GM12874 (cell line): ENCODE data around the gene LAMB3.

Experiments used
- TF ChIP-seq, protein P1 (sequence below): IDR thresholded peaks from 2 replicates; pipeline ENCODE4 v1.5.1; 2011; ENCODE audit warnings: low read depth, mild to moderate bottlenecking, control low read depth, low read length, moderate library complexity; ENCODE audit not compliant: insufficient read depth

Gene LAMB3

DNA sequence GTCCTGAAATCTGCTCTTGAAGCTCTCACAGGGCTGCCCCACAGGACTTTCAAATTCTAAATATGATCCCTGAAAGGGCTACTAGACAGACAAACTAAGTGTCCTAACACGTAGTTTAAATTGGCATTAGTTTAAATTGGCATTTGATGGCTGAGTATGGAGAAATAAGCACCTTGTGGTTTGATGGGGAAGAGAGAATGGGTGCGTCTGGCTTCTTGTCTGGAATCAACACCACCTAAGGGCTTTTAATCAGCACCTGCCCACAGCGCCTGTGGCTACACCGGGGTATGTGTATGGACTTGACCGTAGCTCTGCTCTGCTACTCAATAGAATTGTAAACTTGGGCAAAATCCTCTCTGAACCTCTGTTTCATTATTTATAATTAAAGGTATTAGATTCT lies 5.7 kb upstream of the LAMB3 start:
- TF ChIP-seq, protein P1, sequence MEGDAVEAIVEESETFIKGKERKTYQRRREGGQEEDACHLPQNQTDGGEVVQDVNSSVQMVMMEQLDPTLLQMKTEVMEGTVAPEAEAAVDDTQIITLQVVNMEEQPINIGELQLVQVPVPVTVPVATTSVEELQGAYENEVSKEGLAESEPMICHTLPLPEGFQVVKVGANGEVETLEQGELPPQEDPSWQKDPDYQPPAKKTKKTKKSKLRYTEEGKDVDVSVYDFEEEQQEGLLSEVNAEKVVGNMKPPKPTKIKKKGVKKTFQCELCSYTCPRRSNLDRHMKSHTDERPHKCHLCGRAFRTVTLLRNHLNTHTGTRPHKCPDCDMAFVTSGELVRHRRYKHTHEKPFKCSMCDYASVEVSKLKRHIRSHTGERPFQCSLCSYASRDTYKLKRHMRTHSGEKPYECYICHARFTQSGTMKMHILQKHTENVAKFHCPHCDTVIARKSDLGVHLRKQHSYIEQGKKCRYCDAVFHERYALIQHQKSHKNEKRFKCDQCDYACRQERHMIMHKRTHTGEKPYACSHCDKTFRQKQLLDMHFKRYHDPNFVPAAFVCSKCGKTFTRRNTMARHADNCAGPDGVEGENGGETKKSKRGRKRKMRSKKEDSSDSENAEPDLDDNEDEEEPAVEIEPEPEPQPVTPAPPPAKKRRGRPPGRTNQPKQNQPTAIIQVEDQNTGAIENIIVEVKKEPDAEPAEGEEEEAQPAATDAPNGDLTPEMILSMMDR: no peak

DNA sequence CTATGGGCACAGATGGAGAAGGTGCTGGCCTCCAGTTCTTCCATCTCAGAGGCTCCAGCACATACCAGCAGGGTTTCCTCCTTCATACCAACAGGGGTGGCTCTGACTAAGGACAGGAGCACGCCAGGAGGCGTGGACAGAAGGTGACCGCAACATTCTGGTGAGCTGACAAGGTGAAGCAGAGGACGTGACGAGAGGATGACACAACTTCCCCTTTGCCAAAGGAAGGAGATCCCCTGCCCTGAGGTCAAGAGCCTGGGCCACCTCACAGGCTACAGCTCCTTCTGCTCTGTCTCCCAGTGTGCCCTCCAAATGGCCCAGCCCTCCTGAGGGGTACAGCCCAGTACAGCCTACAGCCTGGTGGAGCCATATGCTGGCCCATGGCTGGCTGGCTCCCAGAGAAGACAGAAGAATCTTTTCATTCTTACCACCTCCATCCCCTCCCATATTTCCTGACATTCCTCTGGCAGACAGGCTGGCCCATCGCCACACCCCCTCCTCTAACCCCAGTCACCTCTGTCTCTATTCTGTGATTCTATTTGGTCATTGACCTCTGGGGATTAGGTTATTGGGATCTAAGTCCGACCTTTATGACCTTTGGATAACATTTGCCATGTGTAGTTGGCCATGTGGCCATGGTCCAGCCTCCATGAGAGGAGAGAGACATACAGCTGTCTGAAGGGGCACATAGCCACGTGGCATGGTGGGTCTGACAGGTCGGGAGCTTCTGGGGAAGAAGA lies 5.1 kb upstream of the LAMB3 start:
- TF ChIP-seq, protein P1: no peak

DNA sequence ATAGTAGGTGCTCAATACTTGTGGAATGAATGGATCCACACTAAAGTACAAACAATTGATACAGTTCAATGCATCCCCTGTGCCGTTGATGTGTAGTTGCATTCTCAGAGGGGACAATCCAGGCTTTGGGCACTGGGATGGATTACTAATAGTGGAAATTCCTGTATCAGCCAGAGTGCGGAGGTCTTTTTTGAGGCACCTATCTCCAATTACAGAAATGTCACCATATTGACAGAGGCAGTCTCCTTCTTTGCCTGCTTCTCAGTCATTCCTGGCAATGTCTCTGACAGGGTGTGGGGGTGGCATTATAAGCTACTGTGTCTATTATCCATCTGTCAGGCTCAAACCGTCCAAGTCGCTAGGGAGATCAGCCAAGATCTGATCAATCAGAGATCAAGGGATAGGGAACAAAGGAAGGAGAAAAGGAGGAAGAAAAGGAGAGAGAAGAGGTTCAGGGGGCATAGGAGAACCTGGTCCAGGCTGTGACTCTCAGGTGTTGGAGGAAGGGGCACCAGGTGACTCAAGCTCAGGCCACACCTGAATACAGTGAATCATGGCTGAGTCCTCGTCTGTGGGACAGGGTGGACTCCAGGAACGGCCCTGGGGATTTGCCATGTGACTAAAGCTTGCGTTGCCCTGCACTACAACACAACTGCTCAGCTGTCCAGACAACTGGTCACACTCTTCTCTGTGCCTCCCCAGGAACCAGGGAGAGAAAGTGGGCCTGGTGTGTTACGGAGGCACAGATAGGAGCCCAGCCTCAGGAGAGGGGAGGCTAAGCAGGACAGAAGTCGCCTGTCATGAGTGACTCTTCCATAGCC lies 3.4 kb upstream of the LAMB3 start:
- TF ChIP-seq, protein P1: no peak

DNA sequence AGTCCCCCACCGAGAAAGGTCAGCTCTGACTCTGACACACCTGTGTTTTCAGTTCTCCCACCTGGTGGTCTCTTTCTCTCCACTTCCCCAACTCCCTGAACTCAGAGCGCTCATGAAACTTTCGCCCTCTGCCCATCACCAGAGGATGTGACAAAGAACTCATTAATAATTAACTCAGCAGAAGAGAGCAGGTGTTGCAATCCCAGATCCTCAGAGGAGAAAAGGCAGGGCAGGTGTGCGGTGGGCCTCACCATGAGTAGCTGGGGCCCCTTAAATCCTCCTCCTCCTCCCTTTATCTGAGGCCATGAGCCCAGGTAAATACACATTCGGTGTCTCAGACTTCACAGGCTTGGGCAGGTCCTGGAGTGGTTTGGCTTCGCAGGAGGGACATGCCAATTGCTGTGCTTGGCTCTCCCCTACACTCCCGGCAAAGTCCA lies 1.7 kb upstream of the LAMB3 start:
- TF ChIP-seq, protein P1: no peak

DNA sequence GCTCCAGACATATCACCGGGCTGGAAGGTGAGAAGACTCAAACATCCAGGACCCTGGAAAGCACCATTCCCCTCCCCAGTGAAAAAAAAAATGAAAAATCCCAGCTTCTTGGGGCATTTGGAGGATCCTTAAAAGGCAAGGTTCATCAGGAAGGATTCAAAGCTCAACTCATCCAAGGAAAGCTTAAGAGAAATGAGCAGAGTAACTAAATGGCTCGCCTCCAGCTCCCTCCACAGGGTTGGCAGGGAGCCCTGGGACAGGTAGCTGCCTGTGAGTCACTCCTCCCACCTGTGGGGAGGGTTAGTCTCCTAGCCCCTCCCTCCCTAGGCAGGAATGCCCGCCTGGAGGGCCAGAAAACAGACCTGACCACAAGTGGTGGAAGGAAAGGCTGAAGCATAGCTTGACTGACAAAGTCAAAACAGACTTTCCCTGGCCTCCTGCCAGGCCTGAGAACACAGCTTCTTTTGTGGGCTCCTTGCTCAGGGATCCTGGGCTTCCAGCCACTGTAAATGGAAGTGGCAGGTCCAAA lies 712 bp upstream of the LAMB3 start:
- TF ChIP-seq, protein P1: no peak

DNA sequence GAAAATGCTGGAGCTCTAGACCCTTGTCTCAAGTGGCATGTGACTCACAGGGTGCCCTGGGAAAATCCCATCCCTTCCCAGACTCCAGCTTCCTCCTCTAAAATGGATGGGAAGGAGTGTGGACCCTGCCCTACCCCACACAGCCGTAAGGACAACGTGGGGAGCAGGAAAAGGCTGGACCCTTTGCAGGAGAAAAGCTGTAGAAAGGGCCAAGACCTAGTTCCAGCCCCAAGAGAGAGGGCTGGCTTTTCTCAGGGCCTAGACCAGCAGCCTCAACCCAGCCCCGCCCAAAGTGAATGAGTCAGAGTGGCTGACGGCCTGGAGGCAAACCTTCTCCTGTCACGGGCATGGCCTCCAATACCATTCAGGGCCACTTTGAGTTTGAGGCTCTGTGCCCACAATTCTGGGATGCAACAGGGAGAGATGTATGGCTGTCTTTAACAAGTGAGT lies 1.1 kb downstream of the LAMB3 start:
- TF ChIP-seq, protein P1: no peak

DNA sequence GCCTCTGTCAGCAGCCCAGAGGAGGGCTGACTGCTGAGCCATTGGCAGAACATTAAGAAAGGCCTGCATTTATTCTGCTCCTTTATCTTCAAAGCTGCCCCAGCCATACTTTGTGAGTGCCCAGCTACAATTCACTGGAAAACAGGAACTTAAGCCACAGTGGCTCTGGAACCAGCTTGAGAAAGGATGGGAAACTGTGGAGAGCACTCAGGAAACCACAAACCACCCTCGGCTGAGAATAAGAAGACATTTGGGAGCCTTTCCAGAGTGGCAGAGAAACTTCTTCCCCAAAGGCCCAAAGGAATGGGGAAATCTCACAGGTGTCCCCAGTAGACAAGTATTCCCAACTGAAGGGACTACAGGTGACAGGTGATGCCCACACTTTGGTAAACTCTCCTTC lies 1.8 kb downstream of the LAMB3 start:
- TF ChIP-seq, protein P1: no peak
